Measurements from ENCODE around the gene MIA. TPM values are rescaled to one million over a fixed set of nuclear protein-coding genes. Genes with fewer than 3 reads are reported as not detected.
A peak's percentile ranks its signal among the peaks of the same experiment; 100 is the strongest.

The MIA gene
- total and polyA plus RNA-seq, 2 donors (not counting 1 experiment from before 2014, with no cell fraction given) = 0.99 TPM; not detected in 1

DNA sequence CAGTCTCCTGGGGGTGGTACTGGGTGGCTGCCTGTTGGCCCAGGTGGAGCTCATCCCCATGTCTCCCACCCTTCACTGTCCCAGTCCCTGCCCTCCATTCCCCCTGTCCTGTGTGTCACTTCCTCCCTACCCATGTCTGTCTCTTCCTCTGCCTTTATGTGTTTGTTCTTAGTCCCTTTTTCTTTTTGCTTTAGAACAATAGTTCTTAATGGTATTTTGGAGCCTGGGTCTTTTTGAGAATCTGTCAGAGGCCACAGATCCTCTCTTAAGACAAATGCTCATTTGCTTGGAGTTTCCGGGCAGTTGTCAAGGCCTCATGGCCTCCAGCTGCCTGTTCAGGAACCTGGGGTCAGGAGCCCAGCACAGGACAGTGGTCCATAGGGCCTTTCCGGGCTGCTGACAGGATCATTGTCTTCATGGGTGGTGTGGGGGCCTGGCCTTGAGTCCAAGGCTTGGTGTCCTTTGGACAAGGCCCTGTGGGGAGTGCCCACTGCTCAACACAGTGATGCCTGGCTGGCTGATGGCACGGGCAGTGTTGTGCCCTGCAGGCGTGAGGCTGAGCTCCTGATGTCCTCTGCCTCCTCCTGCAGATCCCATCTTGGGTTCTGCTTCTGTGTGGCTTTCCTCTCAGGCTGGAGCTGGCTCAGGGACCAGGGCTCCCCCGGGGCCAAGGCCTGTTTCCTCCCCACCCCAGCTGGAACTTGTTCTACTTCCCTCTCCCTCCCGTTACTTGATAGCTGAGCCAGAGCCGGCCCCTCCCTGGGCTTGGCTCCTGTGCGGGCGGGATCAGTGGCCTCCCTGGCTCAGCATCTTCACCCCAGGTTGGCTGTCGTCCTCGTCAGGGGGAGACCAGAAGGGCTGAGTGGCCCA, 27.2 kb downstream of the MIA start:
- Histone ChIP-seq H3K79me2 (ENCODE audit: control insufficient read depth, insufficient read depth, low read length) (peaks cover 78% of the 10 kb centered on the region), H3K9me3 (ENCODE audit: control insufficient read depth, insufficient read depth, low read depth, low read length) (no peaks in the 10 kb centered on the region), H3K27me3 (ENCODE audit: control insufficient read depth, insufficient read depth, low read length) (no peaks in the 10 kb centered on the region), H3K4me3 (replicated peaks in 1 of 4; ENCODE audit: control extremely low read depth in 1 of 4, insufficient read depth in 1 of 4, low read depth in 3 of 4, low read length in 4 of 4) (peak overlapping the region; percentile 8 to 83 (median 37)), H3K4me2 (ENCODE audit: extremely low read depth, insufficient read depth, low read length) (peak overlapping the region; percentile 77), H2AFZ (ENCODE audit: low read length) (no peak overlapping the region), H3K36me3 (ENCODE audit: control insufficient read depth, insufficient read depth, low read length) (peaks cover 29% of the 10 kb centered on the region), H3K9ac (ENCODE audit: insufficient read depth, low read length) (peak overlapping the region; percentile 32), H3K27ac (ENCODE audit: insufficient read depth, low read length) (peak overlapping the region; percentile 62), H3K4me1 (ENCODE audit: control insufficient read depth, extremely low read depth, insufficient read depth, low read length) (peaks cover 51% of the 10 kb centered on the region), H4K20me1 (ENCODE audit: control insufficient read depth, extremely low read depth, insufficient read depth, low read length) (peaks cover 4% of the 10 kb centered on the region)
- TF ChIP-seq, protein P1, sequence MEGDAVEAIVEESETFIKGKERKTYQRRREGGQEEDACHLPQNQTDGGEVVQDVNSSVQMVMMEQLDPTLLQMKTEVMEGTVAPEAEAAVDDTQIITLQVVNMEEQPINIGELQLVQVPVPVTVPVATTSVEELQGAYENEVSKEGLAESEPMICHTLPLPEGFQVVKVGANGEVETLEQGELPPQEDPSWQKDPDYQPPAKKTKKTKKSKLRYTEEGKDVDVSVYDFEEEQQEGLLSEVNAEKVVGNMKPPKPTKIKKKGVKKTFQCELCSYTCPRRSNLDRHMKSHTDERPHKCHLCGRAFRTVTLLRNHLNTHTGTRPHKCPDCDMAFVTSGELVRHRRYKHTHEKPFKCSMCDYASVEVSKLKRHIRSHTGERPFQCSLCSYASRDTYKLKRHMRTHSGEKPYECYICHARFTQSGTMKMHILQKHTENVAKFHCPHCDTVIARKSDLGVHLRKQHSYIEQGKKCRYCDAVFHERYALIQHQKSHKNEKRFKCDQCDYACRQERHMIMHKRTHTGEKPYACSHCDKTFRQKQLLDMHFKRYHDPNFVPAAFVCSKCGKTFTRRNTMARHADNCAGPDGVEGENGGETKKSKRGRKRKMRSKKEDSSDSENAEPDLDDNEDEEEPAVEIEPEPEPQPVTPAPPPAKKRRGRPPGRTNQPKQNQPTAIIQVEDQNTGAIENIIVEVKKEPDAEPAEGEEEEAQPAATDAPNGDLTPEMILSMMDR (conservative IDR thresholded peaks at IDR 0.05 in 1 of 2, IDR thresholded peaks at IDR 0.05 in 1 of 2; ENCODE audit: low read depth in 1 of 2, low read length in 2 of 2) = no peak
- TF ChIP-seq EZH2 (IDR thresholded peaks at IDR 0.05; ENCODE audit: low read length, missing control alignments) = no peak
- DNase-seq (ENCODE audit: low read depth in 2 of 2) = no peak

DNA sequence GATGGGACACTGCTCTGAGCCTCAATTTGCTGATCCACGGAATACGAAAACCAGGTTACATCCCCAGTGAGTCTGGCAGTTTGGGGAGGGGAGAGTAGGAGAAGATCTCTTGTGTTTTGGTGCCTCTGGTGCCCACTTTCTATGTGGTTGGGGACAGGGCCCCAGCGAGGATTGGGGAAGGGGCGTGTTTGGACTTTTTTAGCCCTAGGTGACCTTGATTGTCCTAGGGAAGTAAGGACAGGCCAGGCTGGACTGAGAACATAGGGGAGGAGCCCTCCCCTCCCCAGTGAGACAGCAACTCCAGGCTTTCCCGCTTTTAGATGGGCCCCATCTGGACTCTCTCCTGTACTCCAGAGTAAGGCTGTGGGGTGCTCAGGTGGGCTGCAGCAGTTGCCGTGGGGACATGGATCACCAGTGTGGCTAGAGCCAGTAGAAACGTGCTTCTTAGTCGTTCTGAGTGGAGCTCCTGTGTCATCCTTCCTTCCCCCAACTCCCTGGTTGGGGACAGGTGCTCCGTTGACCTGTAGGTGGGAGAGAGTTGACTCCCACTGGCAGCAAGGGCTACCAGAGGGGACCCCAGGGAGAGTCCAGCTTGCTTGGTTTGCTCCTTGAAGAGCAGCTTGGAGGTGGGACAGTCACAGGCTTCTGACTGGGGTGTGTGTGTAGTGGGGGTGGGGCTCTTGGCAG, 28.0 kb downstream of the MIA start:
- Histone ChIP-seq H3K27ac (ENCODE audit: insufficient read depth, low read length) (peak overlapping the region; percentile 62), H2AFZ (ENCODE audit: low read length) (no peak overlapping the region), H3K9me3 (ENCODE audit: control insufficient read depth, insufficient read depth, low read depth, low read length) (no peaks in the 10 kb centered on the region), H4K20me1 (ENCODE audit: control insufficient read depth, extremely low read depth, insufficient read depth, low read length) (peaks cover 4% of the 10 kb centered on the region), H3K36me3 (ENCODE audit: control insufficient read depth, insufficient read depth, low read length) (peaks cover 35% of the 10 kb centered on the region), H3K4me1 (ENCODE audit: control insufficient read depth, extremely low read depth, insufficient read depth, low read length) (peaks cover 46% of the 10 kb centered on the region), H3K4me3 (replicated peaks in 1 of 4; ENCODE audit: control extremely low read depth in 1 of 4, insufficient read depth in 1 of 4, low read depth in 3 of 4, low read length in 4 of 4) (peak overlapping the region in 2 of 4 experiments; percentile 14 to 83), H3K9ac (ENCODE audit: insufficient read depth, low read length) (no peak overlapping the region), H3K27me3 (ENCODE audit: control insufficient read depth, insufficient read depth, low read length) (no peaks in the 10 kb centered on the region), H3K4me2 (ENCODE audit: extremely low read depth, insufficient read depth, low read length) (peak overlapping the region; percentile 77), H3K79me2 (ENCODE audit: control insufficient read depth, insufficient read depth, low read length) (peaks cover 86% of the 10 kb centered on the region)
- TF ChIP-seq, protein P1 (conservative IDR thresholded peaks at IDR 0.05 in 1 of 2, IDR thresholded peaks at IDR 0.05 in 1 of 2; ENCODE audit: low read depth in 1 of 2, low read length in 2 of 2) = no peak
- no peak for TF ChIP-seq EZH2 (IDR thresholded peaks at IDR 0.05; ENCODE audit: low read length, missing control alignments)
- no peak for DNase-seq (ENCODE audit: low read depth in 2 of 2)

Data from fibroblast of lung (primary cell).